Activated naive CD4-positive, alpha-beta T cell treated with anti-CD3 and anti-CD28 coated beads, Interleukin-2, amount 10 ng/mL, durations not matched to agents 7 days and 5 days (primary cell): ENCODE data around the gene TYMP.

Source experiments
- CTCF ChIA-PET: fragments of 350-600 bp; sonication (Branson Sonifier 250); formaldehyde crosslinking; loops from one replicate; lab custom pipeline; 2021; ENCODE audit warnings: antibody characterized with exemption; lab: Charles Lee
- DNase-seq: peaks from one replicate; pipeline ENCODE4 v3.0.0-alpha.2; 2020
- H3K27ac Mint-ChIP-seq: one replicate; pipeline ENCODE4 v1.8.0; 2021; ENCODE audit warnings: mild to moderate bottlenecking, moderate library complexity, mixed read lengths
- H3K27me3 Mint-ChIP-seq: one replicate; pipeline ENCODE4 v1.8.0; 2021; ENCODE audit warnings: mild to moderate bottlenecking, mixed read lengths
- H3K36me3 Mint-ChIP-seq: one replicate; pipeline ENCODE4 v1.8.0; 2021; ENCODE audit warnings: mixed read lengths
- H3K4me1 Mint-ChIP-seq: one replicate; pipeline ENCODE4 v1.8.0; 2021; ENCODE audit warnings: mixed read lengths
- H3K4me3 Mint-ChIP-seq: one replicate; pipeline ENCODE4 v1.8.0; 2021; ENCODE audit warnings: mild to moderate bottlenecking, moderate library complexity, mixed read lengths
- H3K9me3 Mint-ChIP-seq: one replicate; pipeline ENCODE4 v1.8.0; 2021; ENCODE audit warnings: mixed read lengths

The TYMP gene

DNA sequence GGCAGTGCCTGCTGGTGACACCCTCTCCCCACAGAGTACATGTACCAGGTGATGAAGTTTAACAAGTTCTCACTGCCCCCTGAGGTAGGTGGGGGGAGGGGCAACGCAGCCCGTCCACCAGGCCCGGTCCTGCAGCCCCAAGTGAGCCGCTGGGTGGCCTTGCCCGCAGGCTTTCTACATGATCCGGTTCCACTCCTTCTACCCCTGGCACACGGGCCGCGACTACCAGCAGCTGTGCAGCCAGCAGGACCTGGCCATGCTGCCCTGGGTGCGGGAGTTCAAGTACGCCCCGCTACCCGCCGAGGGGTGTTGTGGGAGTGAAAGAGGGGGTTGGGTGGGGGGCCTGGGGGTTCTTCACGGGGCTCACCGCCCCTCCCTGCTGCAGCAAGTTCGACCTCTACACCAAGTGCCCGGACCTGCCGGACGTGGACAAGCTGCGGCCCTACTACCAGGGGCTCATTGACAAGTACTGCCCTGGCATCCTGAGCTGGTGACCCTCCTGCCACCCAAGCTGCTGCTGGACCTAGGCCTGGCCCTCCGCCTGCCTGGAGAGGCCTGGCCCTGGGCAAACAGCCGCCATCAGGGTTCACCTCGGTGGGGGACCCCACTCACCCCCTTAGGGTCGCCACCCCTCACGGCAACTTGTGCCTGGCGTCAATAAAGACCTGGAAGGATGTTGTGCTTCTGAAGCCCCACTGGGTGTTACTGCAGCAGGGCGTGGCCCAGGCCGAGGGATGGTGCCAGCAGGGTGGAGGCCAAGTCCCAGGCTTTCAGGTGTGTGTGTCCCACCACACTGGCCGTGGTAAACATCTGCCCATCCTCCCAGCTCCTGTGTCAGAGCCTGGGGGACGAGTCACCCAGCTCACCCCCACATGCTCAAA lies 40.2 kb downstream of the TYMP start:
- no peak for DNase-seq
- no peaks in the 10 kb centered on the region for H3K36me3 Mint-ChIP-seq
- peaks cover 41% of the 10 kb centered on the region for H3K27me3 Mint-ChIP-seq
- peaks cover 16% of the 10 kb centered on the region for H3K4me1 Mint-ChIP-seq
- H3K27ac Mint-ChIP-seq: no peak overlapping the region
- no peaks in the 10 kb centered on the region for H3K9me3 Mint-ChIP-seq
- no peak overlapping the region for H3K4me3 Mint-ChIP-seq
- CTCF ChIA-PET: no interaction called here

DNA sequence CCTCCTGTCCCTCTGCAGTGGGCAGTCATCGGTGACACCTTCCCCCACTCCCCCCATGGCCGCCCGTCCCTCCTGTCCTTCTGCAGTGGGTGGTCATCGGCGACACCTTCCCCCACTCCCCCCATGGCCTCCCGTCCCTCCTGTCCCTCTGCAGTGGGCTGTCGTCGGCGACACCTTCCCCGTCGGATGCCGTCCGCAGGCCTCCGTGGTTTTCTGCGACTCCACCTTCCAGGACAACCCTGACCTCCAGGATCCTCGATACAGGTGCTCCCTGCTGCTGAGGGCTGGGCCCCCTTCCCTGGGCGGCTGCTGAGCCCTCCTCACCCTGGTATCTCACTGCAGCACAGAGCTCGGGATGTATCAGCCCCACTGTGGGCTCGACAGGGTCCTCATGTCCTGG lies 40.9 kb downstream of the TYMP start:
- no peak for DNase-seq
- peaks cover 45% of the 10 kb centered on the region for H3K27me3 Mint-ChIP-seq

DNA sequence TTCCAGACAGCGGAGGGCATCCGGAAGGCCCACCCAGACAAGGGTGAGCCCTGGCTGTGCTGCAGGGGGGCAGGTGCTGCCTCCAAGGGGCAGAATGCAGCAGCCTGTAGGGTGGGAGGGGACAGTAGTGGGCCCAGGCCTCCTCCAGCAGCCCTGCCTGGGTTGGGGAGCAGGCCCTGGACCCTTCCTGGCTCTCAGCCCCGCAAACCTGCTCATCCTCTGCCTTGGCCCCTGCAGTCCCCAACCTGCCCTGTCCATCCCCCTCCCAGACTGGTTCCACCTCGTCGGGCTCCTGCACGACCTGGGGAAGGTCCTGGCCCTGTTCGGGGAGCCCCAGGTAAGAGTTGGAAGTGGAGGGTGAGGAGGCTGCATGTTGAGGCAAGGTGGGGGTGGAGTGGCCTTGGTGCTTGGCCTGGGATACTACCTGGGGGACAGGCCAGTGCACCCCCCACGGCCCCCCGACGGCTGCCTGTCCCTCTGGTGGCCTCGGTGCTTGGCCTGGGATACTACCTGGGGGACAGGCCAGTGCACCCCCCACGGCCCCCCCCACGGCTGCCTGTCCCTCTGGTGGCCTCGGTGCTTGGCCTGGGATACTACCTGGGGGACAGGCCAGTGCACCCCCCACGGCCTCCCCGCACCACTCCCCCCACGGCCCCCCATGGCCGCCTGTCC lies 41.7 kb downstream of the TYMP start:
- DNase-seq: no peak
- Mint-ChIP-seq H3K27me3 (peaks cover 45% of the 10 kb centered on the region), H3K4me3 (no peak overlapping the region), H3K9me3 (no peaks in the 10 kb centered on the region), H3K27ac (no peak overlapping the region), H3K4me1 (peaks cover 16% of the 10 kb centered on the region), H3K36me3 (no peaks in the 10 kb centered on the region)
- CTCF ChIA-PET: no interaction called here

More for the DNA sequence above, 40.9 kb downstream of the TYMP start:
- Mint-ChIP-seq H3K36me3 (no peaks in the 10 kb centered on the region), H3K9me3 (no peaks in the 10 kb centered on the region), H3K4me1 (peaks cover 16% of the 10 kb centered on the region), H3K27ac (no peak overlapping the region), H3K4me3 (no peak overlapping the region)
- CTCF ChIA-PET: no interaction called here

DNA sequence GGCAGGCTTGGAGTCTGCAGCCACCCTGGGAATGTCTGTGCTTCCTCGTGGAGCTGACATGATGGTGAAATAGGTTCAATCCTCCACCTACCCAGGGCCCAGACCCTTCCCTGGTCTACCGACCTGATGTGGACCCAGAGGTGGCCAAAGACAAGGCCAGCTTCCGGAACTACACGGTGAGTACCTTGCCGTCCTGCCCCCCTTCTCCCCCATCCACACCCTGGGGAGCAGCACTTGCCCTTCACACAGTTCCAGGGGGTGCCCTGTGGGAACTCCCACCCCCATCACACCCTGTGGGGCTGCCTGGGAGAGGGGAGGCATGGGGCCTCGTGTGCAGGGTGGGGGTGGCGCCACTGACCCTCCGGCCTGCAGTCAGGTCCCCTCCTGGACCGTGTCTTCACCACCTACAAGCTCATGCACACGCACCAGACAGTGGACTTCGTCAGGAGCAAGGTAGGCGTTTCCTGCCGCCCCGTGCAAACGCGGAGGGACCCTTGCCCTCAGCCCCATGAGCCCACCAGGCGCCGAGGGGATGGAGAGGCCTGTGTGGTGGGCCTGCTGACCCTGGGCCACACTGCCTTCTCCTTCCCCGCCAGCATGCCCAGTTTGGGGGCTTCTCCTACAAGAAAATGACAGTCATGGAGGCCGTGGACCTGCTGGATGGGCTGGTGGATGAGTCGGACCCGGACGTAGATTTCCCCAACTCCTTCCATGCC lies 42.4 kb downstream of the TYMP start:
- CTCF ChIA-PET: interaction anchor here (0.7 kb wide), 1 partner anchor 11 kb away, joined by 4 read pairs; no protein-coding TSS in a partner anchor

DNA sequence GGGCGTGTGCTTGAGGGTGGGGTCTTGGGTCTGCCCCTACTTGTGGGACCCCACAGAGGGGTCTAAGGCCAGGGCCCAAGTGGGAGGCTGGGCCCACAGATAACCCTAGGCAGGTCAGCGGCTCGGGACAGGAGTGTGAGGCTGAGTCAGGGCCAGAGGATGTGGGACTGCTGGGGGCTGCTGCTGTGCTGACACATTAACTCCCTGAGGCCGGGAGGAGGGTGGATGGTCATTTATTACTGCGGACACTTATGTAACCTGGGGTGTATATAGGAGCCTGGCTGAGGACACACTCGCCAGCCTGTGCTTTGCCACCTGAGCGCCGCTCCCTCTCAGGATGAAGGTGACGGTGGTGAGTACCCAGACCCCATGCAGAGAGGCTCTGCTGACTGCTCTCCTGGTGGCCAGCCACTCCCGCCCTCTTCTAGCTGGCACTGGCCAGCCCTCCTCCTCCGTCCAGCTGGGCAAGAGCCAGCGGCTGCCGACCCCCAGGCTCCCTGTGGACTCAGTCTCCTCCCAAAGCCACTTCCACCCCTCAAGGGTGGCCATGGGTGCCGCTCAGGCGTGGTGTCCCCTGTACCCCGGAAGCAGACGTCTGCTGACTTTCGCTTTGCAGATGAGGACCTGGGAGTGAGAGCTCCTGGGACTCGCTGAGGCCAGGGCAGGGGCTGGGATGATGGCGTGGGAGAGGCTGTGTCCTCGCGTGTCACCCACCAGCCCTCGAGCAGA lies 43.1 kb downstream of the TYMP start, which contains the start of gene MIOX:
Gene MIOX (plus strand): TSS at position 299 of the 729 bp plus-strand sequence. CDS start 39 bp downstream, at position 338.
- Mint-ChIP-seq H3K27me3 (peaks cover 50% of the 10 kb centered on the region), H3K4me3 (no peak within 1 kb of the TSS), H3K4me1 (peaks cover 16% of the 10 kb centered on the region), H3K27ac (peak within 1 kb of the TSS; percentile 58), H3K36me3 (no peaks in the 10 kb centered on the region), H3K9me3 (no peaks in the 10 kb centered on the region)
- no peak for DNase-seq
- CTCF ChIA-PET: interaction anchor here (0.7 to 2.0 kb wide), 2 partner anchors 11 to 12 kb away, joined by 4 to 10 read pairs; no protein-coding TSS in a partner anchor

More for the DNA sequence above, 42.4 kb downstream of the TYMP start:
- Mint-ChIP-seq H3K4me1 (peaks cover 16% of the 10 kb centered on the region), H3K27ac (no peak overlapping the region), H3K27me3 (peaks cover 45% of the 10 kb centered on the region), H3K9me3 (no peaks in the 10 kb centered on the region), H3K36me3 (no peaks in the 10 kb centered on the region), H3K4me3 (no peak overlapping the region)
- DNase-seq: no peak

DNA sequence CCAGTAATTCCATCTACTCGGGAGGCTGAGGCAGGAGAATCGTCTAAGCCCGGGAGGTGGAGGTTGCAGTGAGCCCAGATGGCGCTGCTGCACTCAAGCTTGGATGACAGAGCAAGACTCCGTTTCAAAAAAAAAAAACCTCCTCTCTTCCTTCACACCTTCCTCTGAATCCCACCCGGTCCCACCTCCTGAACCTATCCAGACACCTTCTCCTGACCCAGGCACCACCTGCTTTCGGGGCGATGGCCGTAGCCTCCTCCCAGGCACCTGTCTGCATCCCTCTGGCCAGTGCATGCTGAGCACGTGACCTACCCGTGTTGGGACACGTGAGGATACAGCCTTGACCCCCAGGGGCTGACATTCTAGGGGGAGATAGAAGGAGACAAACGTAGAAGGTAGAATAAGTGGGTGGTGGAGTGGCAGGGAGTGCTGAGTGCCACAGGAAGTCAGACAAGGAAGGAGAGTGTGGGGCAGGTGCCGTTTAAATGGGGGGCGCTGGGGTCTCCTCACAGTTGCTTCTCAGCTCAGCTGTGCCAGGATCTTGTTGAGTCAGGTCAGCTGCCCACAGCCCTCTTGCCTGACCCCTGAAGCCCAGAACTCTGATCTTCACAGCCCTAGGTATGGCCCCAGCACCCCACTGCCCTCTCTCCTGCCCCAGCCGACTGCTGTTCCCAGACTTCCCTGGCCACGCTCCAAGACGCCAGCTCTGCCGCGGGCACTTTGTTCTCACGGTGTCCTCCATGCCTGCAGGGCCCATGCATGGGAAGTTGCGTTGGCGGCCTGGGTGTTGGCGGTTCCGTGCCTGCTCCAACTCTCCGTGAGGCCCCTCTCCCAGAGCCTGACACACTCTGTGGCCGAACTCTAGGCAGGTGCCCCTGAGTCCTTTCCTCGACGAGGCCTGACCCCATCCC lies 44.3 kb downstream of the TYMP start:
- H3K27ac Mint-ChIP-seq: no peak overlapping the region

DNA sequence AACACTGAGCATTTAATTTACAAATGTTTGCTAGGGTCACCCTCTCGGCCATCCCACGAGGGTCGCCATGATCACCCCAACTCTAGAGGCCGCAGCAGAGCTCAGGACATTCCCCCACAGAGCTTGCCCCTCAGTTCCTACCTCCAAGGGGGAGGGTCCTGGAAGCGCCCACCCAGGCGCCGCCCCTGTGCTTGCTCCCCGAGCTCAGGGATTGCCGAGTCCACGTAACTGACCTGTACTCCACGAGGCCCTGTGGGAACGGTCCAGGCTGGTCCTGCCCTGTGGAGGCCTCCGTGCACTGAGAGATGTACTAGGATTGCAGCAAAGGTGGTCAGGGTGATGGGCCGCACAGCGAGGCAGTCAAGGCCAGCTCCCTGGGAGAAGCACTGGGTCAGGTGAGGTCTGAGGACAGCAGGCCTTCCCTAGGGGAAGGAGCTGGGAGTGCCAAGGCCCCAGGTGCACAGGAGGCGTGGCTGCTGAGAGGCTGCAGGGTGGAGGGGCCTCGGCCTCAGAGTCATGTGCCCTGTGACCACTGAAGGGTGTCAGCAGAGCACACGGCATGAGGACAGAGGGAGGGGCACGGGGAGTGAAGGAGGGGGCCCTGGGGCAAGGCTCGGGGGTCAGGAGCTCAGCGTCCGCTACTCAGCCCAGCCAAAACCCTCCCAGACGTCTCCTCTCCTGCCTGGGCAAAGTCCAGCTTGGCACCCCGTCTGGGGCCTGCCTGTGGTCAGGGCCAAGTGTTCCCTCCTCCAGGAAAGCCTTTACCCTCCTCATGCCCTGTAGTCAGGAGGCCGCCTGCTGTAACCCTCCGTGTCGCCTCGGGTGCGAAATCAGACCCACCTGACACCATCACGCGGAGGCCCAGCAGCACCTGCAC lies 45.6 kb downstream of the TYMP start:
- H3K9me3 Mint-ChIP-seq: no peaks in the 10 kb centered on the region
- peaks cover 15% of the 10 kb centered on the region for H3K4me1 Mint-ChIP-seq
- H3K27me3 Mint-ChIP-seq: peaks cover 59% of the 10 kb centered on the region
- no peak overlapping the region for H3K27ac Mint-ChIP-seq
- H3K36me3 Mint-ChIP-seq: no peaks in the 10 kb centered on the region
- H3K4me3 Mint-ChIP-seq: no peak overlapping the region
- DNase-seq: no peak
- CTCF ChIA-PET: interaction anchor here (1.0 kb wide), 1 partner anchor 10 kb away, joined by 4 read pairs; no protein-coding TSS in a partner anchor

More for the DNA sequence above, 44.3 kb downstream of the TYMP start:
- Mint-ChIP-seq H3K9me3 (no peaks in the 10 kb centered on the region), H3K4me1 (peaks cover 10% of the 10 kb centered on the region), H3K27me3 (peaks cover 46% of the 10 kb centered on the region), H3K36me3 (no peaks in the 10 kb centered on the region), H3K4me3 (no peak overlapping the region)
- no peak for DNase-seq
- CTCF ChIA-PET: interaction anchor here (0.6 to 2.0 kb wide), 2 partner anchors 12 to 31 kb away, joined by 3 to 10 read pairs; no protein-coding TSS in a partner anchor

DNA sequence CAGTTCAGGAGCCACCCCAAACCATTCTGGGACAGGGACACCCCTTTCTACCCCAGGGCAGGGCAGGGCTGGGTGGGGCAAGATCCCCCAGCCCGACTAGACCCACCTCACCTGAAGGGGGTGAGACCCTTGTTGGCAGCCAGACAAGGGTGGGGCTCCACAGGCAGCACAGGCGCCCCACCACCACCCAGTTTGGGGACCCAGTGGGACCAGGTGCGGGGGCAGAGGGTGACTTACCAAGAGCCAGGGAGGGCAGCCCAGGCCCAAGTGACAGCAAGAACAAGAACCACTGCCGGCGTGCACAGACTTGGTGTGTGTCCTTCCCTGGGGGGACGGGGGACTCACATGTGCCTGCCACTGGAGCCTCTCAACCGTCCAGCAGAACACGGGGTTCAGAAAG lies 46.3 kb downstream of the TYMP start:
- Mint-ChIP-seq H3K4me1 (peaks cover 15% of the 10 kb centered on the region), H3K27ac (no peak overlapping the region), H3K4me3 (no peak overlapping the region), H3K36me3 (no peaks in the 10 kb centered on the region), H3K9me3 (no peaks in the 10 kb centered on the region), H3K27me3 (peaks cover 65% of the 10 kb centered on the region)
- CTCF ChIA-PET: interaction anchor here (0.8 to 1.8 kb wide), 3 partner anchors 10 to 14 kb away, joined by 3 to 5 read pairs (median 4); no protein-coding TSS in a partner anchor
- no peak for DNase-seq

DNA sequence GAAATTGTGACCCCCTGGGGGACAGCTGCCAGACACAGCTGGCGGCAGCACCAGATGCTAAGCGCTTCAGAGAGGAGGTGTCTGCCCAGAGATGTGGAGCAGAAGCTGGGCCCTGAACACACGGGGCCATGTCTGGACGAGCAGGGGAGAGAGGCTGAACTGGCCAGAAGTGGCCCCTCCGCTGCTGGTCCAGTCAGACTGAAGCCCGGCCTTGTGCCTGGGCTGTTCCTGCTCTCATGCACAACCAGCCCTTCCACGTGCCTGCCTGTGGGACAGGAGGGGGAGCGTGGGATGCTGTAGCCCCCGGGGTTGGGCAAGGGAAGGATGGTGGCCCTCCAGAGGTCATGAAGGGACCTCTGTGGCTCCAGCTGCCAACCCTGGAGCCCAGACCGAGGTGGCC lies 46.7 kb downstream of the TYMP start:
- Mint-ChIP-seq H3K4me1 (peaks cover 15% of the 10 kb centered on the region), H3K27me3 (peaks cover 68% of the 10 kb centered on the region), H3K4me3 (peak overlapping the region; percentile 50), H3K9me3 (no peaks in the 10 kb centered on the region), H3K36me3 (no peaks in the 10 kb centered on the region), H3K27ac (no peak overlapping the region)
- DNase-seq: no peak
- CTCF ChIA-PET: interaction anchor here (0.8 to 1.8 kb wide), 2 partner anchors 10 to 15 kb away, joined by 3 to 5 read pairs; no protein-coding TSS in a partner anchor

DNA sequence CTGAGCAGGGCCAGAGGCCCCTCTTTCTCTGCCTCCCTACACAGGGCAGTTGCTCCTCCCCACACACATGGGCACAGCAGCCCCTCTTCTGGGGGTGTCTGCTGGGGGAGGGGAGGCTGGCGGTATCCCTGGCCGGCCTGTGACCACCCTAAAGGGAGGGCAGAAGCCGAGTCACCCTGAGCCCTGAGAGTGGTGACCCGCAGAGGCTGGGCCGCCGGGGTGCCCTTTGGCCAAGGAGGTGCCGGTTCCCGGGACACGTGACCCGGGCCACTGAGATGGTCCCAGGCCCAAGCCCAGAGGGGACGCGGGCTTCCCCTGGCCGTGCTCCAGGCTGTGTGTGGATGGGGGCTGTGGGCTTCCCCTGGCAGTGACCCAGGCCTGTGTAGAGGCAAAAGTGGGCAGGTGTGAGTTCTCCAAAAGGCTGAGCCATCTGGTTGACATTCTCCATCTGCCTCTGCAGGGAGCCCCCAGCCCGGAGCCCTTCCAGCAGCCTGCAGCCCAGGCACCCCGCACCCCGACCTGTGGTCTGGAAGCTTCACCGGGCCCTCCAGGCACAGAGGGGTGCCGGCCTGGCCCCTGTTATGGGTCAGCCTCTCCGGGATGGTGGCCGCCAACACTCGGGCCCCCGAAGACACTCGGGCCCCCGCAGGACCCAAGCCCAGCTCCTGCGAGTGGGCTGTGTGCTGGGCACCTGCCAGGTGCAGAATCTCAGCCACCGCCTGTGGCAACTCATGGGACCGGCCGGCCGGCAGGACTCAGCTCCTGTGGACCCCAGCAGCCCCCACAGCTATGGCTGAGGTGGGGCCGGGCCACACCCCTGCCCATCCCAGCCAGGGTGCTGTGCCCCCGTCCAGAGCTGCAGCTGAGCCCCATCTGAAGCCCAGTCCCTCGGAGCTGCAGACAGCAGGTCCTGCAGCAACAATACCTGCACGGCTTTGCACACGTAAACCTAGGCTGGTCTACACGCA lies 47.4 kb downstream of the TYMP start:
- peaks cover 68% of the 10 kb centered on the region for H3K27me3 Mint-ChIP-seq

More for the DNA sequence above, 47.4 kb downstream of the TYMP start:
- no peak overlapping the region for H3K27ac Mint-ChIP-seq
- no peaks in the 10 kb centered on the region for H3K36me3 Mint-ChIP-seq
- CTCF ChIA-PET: interaction anchor here (0.8 to 1.8 kb wide), 2 partner anchors 9 to 16 kb away, joined by 3 to 5 read pairs; no protein-coding TSS in a partner anchor
- no peaks in the 10 kb centered on the region for H3K9me3 Mint-ChIP-seq
- DNase-seq: no peak
- H3K4me1 Mint-ChIP-seq: peaks cover 15% of the 10 kb centered on the region
- H3K4me3 Mint-ChIP-seq: peak overlapping the region; percentile 75
